SU-DHL-6 (cell line): ENCODE measurements around the gene LZTS2.

ENCODE experiments used
- H2AFZ ChIP-seq: fragments of 200-600 bp; sonication (generic); 2 replicates; pipeline ENCODE4 v1.6.1; 2014; ENCODE audit warnings: low read depth, mild to moderate bottlenecking, moderate library complexity, mixed read lengths, antibody characterized with exemption, low read length; ENCODE audit not compliant: severe bottlenecking
- H3F3A ChIP-seq: fragments of 200-600 bp; shearing (Covaris generic); 2 replicates; pipeline ENCODE4 v1.6.0; 2016; ENCODE audit warnings: antibody characterized with exemption, mild to moderate bottlenecking; ENCODE audit not compliant: insufficient read depth
- H3K27ac ChIP-seq: fragments of 200-600 bp; sonication (generic); 2 replicates; pipeline ENCODE4 v1.5.1; 2016; ENCODE audit warnings: low read depth, mild to moderate bottlenecking, low read length, moderate library complexity, mixed read lengths
- H3K27me3 ChIP-seq: fragments of 200-600 bp; sonication (generic), shearing (Covaris generic); 2 replicates; pipeline ENCODE4 v1.6.0; 2014; ENCODE audit warnings: mild to moderate bottlenecking, low read length
- H3K36me3 ChIP-seq: fragments of 200-600 bp; sonication (generic); 2 replicates; pipeline ENCODE4 v1.6.1; 2014; ENCODE audit warnings: mild to moderate bottlenecking, low read length, mixed read lengths
- H3K4me2 ChIP-seq: fragments of 300-600, 200-600 bp; shearing (Covaris generic), sonication (generic); 2 replicates; pipeline ENCODE4 v1.6.0; 2014; ENCODE audit warnings: low read length, low read depth, mild to moderate bottlenecking; ENCODE audit not compliant: poor library complexity, severe bottlenecking
- H3K4me3 ChIP-seq: fragments of 200-600 bp; sonication (generic); 2 replicates; pipeline ENCODE4 v1.5.1; 2014; ENCODE audit warnings: antibody characterized with exemption, low read length, mild to moderate bottlenecking, mixed read lengths; ENCODE audit not compliant: insufficient read depth, poor library complexity, severe bottlenecking
- H3K79me2 ChIP-seq: fragments of 200-600 bp; sonication (generic); 2 replicates; pipeline ENCODE4 v1.6.1; 2014; ENCODE audit warnings: mild to moderate bottlenecking, low read length, moderate library complexity; ENCODE audit not compliant: insufficient read depth
- H3K9ac ChIP-seq: fragments of 200-600 bp; sonication (generic); 2 replicates; pipeline ENCODE4 v1.7.0; 2014; ENCODE audit warnings: mild to moderate bottlenecking, low read length
- H3K9me2 ChIP-seq: fragments of 200-600 bp; sonication (generic); replicated peaks from 2 replicates; pipeline ENCODE4 v1.6.1; 2014; ENCODE audit warnings: low read length; ENCODE audit not compliant: insufficient read depth
- H3K9me3 ChIP-seq: fragments of 200-600 bp; sonication (generic); 2 replicates; pipeline ENCODE4 v1.6.1; 2014; ENCODE audit warnings: low read length, mixed read lengths; ENCODE audit not compliant: insufficient read depth
- H4K20me1 ChIP-seq: fragments of 200-600 bp; sonication (generic); 2 replicates; pipeline ENCODE4 v1.6.1; 2014; ENCODE audit warnings: low read depth, mild to moderate bottlenecking, antibody characterized with exemption, low read length, moderate library complexity, mixed read lengths
- CTCF ChIP-seq: fragments of 200-600 bp; sonication (generic); IDR thresholded peaks from one replicate; pipeline ENCODE4 v1.5.1; 2017; ENCODE audit warnings: antibody characterized with exemption, mild to moderate bottlenecking, low read length, moderate library complexity; ENCODE audit not compliant: insufficient read depth, poor library complexity, severe bottlenecking
- EZH2phosphoT487 ChIP-seq: fragments of 200-600 bp; sonication (generic), shearing (Covaris generic); conservative IDR thresholded peaks from 2 replicates; pipeline ENCODE4 v1.6.1; 2018; ENCODE audit warnings: mild to moderate bottlenecking, antibody characterized with exemption, low read length, moderate library complexity, mixed read lengths

Gene LZTS2

DNA sequence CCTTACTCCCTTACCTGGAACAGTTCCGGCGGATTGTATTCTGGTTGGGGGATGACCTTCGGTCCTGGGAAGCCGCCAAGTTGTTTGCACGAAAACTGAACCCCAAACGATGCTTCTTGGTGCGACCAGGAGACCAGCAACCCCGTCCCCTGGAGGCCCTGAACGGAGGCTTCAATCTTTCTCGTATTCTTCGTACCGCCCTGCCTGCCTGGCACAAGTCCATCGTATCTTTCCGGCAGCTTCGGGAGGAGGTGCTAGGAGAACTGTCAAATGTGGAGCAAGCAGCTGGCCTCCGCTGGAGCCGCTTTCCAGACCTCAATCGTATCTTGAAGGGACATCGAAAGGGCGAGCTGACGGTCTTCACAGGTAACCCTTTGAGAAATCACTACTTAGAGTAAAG lies 10.5 kb upstream of the LZTS2 start:
- Histone ChIP-seq H3K4me2 (no peak overlapping the region), H3K9me3 (no peaks in the 10 kb centered on the region), H3K27ac (no peak overlapping the region), H3K9me2 (no peaks in the 10 kb centered on the region), H3F3A (peaks cover 4% of the 10 kb centered on the region; the same call in 1 of the 2 replicates), H3K36me3 (no peaks in the 10 kb centered on the region), H4K20me1 (no peaks in the 10 kb centered on the region), H3K9ac (no peak overlapping the region), H2AFZ (no peak overlapping the region), H3K79me2 (peaks cover 44% of the 10 kb centered on the region), H3K4me3 (no peak overlapping the region), H3K27me3 (no peaks in the 10 kb centered on the region)
- TF ChIP-seq EZH2phosphoT487 (no peak), CTCF (no peak)

DNA sequence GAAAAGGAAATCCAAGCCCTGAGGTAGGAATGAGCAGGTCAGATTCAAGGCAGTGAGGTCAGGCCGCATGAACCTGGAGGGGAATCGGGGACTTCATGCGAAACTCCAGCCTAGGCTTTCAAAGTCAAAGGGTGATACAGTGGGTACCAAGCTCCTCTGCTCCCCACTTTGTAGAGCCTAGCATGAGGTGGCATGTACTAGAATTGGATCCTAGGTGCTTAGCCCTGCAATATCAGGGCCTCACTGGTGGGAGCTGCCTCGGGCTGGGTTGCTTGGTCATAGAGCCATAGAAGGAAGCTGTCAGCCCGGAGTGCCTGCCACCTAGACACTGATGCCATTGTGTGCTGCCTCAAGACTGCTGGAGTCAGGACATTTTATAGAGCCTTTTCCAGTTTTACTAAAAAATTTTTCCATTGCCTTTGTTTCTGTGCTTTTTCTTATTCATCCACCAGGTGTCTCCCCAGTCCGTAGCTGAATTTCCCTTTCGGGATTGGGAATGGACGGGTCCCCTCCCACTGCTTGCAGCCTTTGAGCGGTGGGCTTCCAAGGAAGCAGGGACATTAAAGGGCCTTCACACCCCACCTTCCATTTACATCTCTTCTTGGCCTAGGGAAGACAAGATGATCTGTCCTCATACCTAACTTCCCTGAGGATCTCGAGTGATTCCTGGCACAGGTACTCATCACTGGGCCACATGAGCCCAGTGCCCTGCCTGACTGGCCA lies 5.5 kb upstream of the LZTS2 start:
- H4K20me1 ChIP-seq: no peaks in the 10 kb centered on the region
- H3K9me3 ChIP-seq: no peaks in the 10 kb centered on the region
- no peak overlapping the region for H3K4me3 ChIP-seq
- peaks cover 15% of the 10 kb centered on the region for H3K79me2 ChIP-seq
- H3K36me3 ChIP-seq: no peaks in the 10 kb centered on the region
- no peaks in the 10 kb centered on the region for H3K27me3 ChIP-seq
- TF ChIP-seq CTCF (peak; percentile 16), EZH2phosphoT487 (no peak)
- H3F3A ChIP-seq: peaks cover 40% of the 10 kb centered on the region
- H2AFZ ChIP-seq: no peak overlapping the region
- H3K4me2 ChIP-seq: no peak overlapping the region
- no peak overlapping the region for H3K9ac ChIP-seq
- no peaks in the 10 kb centered on the region for H3K9me2 ChIP-seq
- H3K27ac ChIP-seq: no peak overlapping the region

DNA sequence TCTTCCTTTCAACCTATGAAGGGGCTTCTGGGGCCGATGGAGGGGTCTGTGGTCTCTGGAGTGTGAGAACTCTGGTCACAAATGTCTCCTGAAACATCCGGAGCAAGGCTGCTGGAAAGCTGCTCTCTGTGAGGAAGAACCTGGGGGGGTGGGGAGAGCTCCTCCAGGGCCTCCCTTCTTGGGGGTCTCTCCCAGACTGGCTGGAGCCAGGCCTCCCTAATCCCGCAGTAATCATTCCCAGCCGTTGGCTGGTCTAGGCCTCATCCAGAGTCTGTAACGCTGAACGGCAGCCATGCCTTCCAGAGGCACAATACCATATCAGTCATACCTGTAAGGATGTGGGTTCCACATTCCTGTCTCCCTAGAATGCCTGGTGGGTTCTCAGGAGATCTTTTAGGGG lies 4.4 kb upstream of the LZTS2 start:
- H3K27me3 ChIP-seq: no peaks in the 10 kb centered on the region
- no peak overlapping the region for H3K4me2 ChIP-seq
- H2AFZ ChIP-seq: no peak overlapping the region
- H3K9me3 ChIP-seq: no peaks in the 10 kb centered on the region
- H3F3A ChIP-seq: peaks cover 40% of the 10 kb centered on the region
- no peak overlapping the region for H3K4me3 ChIP-seq
- H3K9me2 ChIP-seq: no peaks in the 10 kb centered on the region
- no peak for TF ChIP-seq CTCF
- TF ChIP-seq EZH2phosphoT487: no peak
- no peaks in the 10 kb centered on the region for H4K20me1 ChIP-seq
- no peak overlapping the region for H3K9ac ChIP-seq
- H3K36me3 ChIP-seq: no peaks in the 10 kb centered on the region
- H3K79me2 ChIP-seq: peaks cover 4% of the 10 kb centered on the region
- no peak overlapping the region for H3K27ac ChIP-seq
